NCI-H524 treated with DMSO at 0.1 percent for 48 hours (cell line): ENCODE results near the gene IGFBP2.
A peak's percentile ranks its signal among the peaks of the same experiment; 100 is the strongest.

Experiments
- DNase-seq: peaks from one replicate; lab custom pipeline; 2025; lab: John Stamatoyannopoulos, UW

Gene IGFBP2

GRCh38 chr2:216661639-216662375, 28.6 kb downstream of the IGFBP2 start:
- DNase-seq = no peak

- no peak for DNase-seq
These were observed 29.9 kb downstream of the IGFBP2 start for GRCh38 chr2:216663106-216663505.

GRCh38 chr2:216663846-216664245, 30.6 kb downstream of the IGFBP2 start:
- DNase-seq = no peak

- no peak for DNase-seq
These were observed 31.4 kb downstream of the IGFBP2 start for GRCh38 chr2:216664593-216665034.

GRCh38 chr2:216665242-216665641, 32.0 kb downstream of the IGFBP2 start:
- DNase-seq = peak; percentile 67

- DNase-seq = no peak
These were observed 32.5 kb downstream of the IGFBP2 start for GRCh38 chr2:216665717-216666116.

- peak; percentile 2 for DNase-seq
These were observed 33.4 kb downstream of the IGFBP2 start for GRCh38 chr2:216666461-216667233.

GRCh38 chr2:216670266-216671080, 37.3 kb downstream of the IGFBP2 start:
- no peak for DNase-seq

GRCh38 chr2:216671081-216671411, 37.8 kb downstream of the IGFBP2 start:
- no peak for DNase-seq

GRCh38 chr2:216671791-216672343, 38.6 kb downstream of the IGFBP2 start:
- no peak for DNase-seq

GRCh38 chr2:216672466-216672865, 39.2 kb downstream of the IGFBP2 start:
- no peak for DNase-seq

- DNase-seq = no peak
These were observed 39.8 kb downstream of the IGFBP2 start for GRCh38 chr2:216673021-216673420.

GRCh38 chr2:216673609-216674008, 40.4 kb downstream of the IGFBP2 start:
- no peak for DNase-seq

GRCh38 chr2:216674376-216674775, 41.2 kb downstream of the IGFBP2 start:
- no peak for DNase-seq

GRCh38 chr2:216676630-216677029, 43.4 kb downstream of the IGFBP2 start:
- DNase-seq = no peak

- no peak for DNase-seq
These were observed 44.3 kb downstream of the IGFBP2 start for GRCh38 chr2:216677439-216678097.

- DNase-seq = no peak
These were observed 44.9 kb downstream of the IGFBP2 start for GRCh38 chr2:216678098-216678465.

GRCh38 chr2:216678813-216679657, 45.8 kb downstream of the IGFBP2 start:
- DNase-seq = no peak

- DNase-seq = no peak
These were observed 46.4 kb downstream of the IGFBP2 start for GRCh38 chr2:216679658-216680024.

GRCh38 chr2:216680951-216681629, 47.9 kb downstream of the IGFBP2 start:
- DNase-seq = no peak
